Astrocyte of the cerebellum (primary cell): Measurements from ENCODE around the gene FLT4.

Source experiments
- DNase-seq: peaks from one replicate; pipeline ENCODE4 v3.0.0-alpha.2; 2011; ENCODE audit warnings: low read depth
- H3K4me3 ChIP-seq: 2 replicates; pipeline ENCODE4 v1.5.1; 2011; ENCODE audit warnings: mild to moderate bottlenecking, low read depth, low read length, moderate library complexity
- in situ Hi-C: cut with HindIII; loops from 2 replicates; pipeline ENCODE4 v1.10.0; 2017; ENCODE audit warnings: low sequenced_read_pairs
- TF ChIP-seq, protein P1 (sequence below): IDR thresholded peaks from 2 replicates; pipeline ENCODE4 v1.5.1; 2012; ENCODE audit warnings: low read length, low read depth, moderate library complexity, mild to moderate bottlenecking; ENCODE audit errors: missing control alignments

FLT4 gene

GRCh38 chr5:180637962-180638680, 11.3 kb downstream of the FLT4 start:
- TF ChIP-seq, protein P1, sequence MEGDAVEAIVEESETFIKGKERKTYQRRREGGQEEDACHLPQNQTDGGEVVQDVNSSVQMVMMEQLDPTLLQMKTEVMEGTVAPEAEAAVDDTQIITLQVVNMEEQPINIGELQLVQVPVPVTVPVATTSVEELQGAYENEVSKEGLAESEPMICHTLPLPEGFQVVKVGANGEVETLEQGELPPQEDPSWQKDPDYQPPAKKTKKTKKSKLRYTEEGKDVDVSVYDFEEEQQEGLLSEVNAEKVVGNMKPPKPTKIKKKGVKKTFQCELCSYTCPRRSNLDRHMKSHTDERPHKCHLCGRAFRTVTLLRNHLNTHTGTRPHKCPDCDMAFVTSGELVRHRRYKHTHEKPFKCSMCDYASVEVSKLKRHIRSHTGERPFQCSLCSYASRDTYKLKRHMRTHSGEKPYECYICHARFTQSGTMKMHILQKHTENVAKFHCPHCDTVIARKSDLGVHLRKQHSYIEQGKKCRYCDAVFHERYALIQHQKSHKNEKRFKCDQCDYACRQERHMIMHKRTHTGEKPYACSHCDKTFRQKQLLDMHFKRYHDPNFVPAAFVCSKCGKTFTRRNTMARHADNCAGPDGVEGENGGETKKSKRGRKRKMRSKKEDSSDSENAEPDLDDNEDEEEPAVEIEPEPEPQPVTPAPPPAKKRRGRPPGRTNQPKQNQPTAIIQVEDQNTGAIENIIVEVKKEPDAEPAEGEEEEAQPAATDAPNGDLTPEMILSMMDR, result no peak
- no peak overlapping the region for H3K4me3 ChIP-seq
- no peak for DNase-seq
- in situ Hi-C loops, result no loop called here

- in situ Hi-C loops, result no loop called here
Measured at GRCh38 chr5:180636403-180637075, 12.9 kb downstream of the FLT4 start.

DNA sequence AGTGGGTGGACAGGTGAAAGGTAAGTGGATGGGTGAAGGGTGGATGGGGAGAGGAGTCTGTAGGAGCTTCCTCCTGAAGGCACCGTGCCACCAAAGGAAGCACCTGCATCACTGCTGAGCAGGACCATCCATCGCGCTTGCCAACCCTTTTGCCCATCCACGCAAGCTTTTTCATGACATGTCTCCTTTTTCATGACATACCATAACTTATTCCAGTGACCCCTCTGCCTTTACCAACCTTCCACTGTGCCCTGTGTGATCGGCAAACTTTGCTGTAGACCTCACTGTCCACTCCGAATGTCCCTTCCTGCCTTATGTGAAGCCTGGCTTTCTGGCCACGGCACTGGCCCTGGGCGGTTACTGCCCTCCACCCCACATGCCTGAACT, 13.4 kb downstream of the FLT4 start:
- TF ChIP-seq, protein P1, result no peak
- in situ Hi-C loops, result no loop called here

More at GRCh38 chr5:180636403-180637075, 12.9 kb downstream of the FLT4 start:
- no peak overlapping the region for H3K4me3 ChIP-seq
- TF ChIP-seq, protein P1, result no peak
- no peak for DNase-seq

GRCh38 chr5:180633283-180634177, 15.9 kb downstream of the FLT4 start:
- TF ChIP-seq, protein P1, result no peak
- in situ Hi-C loops, result no loop called here
- DNase-seq, result no peak
- no peak overlapping the region for H3K4me3 ChIP-seq

More for the DNA sequence above, 13.4 kb downstream of the FLT4 start:
- no peak for DNase-seq
- H3K4me3 ChIP-seq, result no peak overlapping the region

- H3K4me3 ChIP-seq, result no peak overlapping the region
- no peak for DNase-seq
- in situ Hi-C loops, result no loop called here
- TF ChIP-seq, protein P1, result no peak
Measured at GRCh38 chr5:180632768-180633167, 16.6 kb downstream of the FLT4 start.
